Measurements from ENCODE around the gene PEPD. TPM values are rescaled to one million over a fixed set of nuclear protein-coding genes. Genes with fewer than 3 reads are reported as not detected.

The PEPD gene
- total RNA-seq, 2 donors from 2014 or later: 74.0 to 89.9 TPM

- H3K4me3 ChIP-seq: no peak overlapping the region
- intact Hi-C loops (cut with DNase I): no loop called here
- no peak for TF ChIP-seq CTCF (IDR thresholded peaks at IDR 0.05)
- TF ChIP-seq POLR2A (IDR thresholded peaks at IDR 0.05): no peak
- TF ChIP-seq POLR2AphosphoS5 (IDR thresholded peaks at IDR 0.05): no peak
- H3K4me1 ChIP-seq (replicated peaks): no peaks in the 10 kb centered on the region
- no peaks in the 10 kb centered on the region for H3K36me3 ChIP-seq
- H3K9me3 ChIP-seq: no peaks in the 10 kb centered on the region
- no peak overlapping the region for H3K27ac ChIP-seq
- no peak for DNase-seq (ENCODE audit: low spot score)
- WGBS: 88% methylated on average over 12 of the region's 12 CpGs
- H3K27me3 ChIP-seq (replicated peaks; ENCODE audit: insufficient read depth): no peaks in the 10 kb centered on the region
These were observed 172.0 kb downstream of the PEPD start for GRCh38 chr19:33349319-33350289.

- no peaks in the 10 kb centered on the region for H3K4me1 ChIP-seq (replicated peaks)
- no peaks in the 10 kb centered on the region for H3K27me3 ChIP-seq (replicated peaks; ENCODE audit: insufficient read depth)
- TF ChIP-seq CTCF (IDR thresholded peaks at IDR 0.05) (no peak), POLR2A (IDR thresholded peaks at IDR 0.05) (no peak), POLR2AphosphoS5 (IDR thresholded peaks at IDR 0.05) (no peak)
- WGBS: 54% methylated on average over 12 of the region's 12 CpGs
- intact Hi-C loops (cut with DNase I): no loop called here
- H3K4me3 ChIP-seq: no peak overlapping the region
- DNase-seq (ENCODE audit: low spot score): no peak
- H3K36me3 ChIP-seq: no peaks in the 10 kb centered on the region
- no peaks in the 10 kb centered on the region for H3K9me3 ChIP-seq
- no peak overlapping the region for H3K27ac ChIP-seq
These were observed 173.1 kb downstream of the PEPD start for GRCh38 chr19:33348301-33349010.

GRCh38 chr19:33347300-33347699, 174.3 kb downstream of the PEPD start:
- intact Hi-C loops (cut with DNase I): no loop called here
- Histone ChIP-seq H3K9me3 (no peaks in the 10 kb centered on the region), H3K4me3 (no peak overlapping the region), H3K27ac (no peak overlapping the region), H3K4me1 (replicated peaks) (no peaks in the 10 kb centered on the region), H3K27me3 (replicated peaks; ENCODE audit: insufficient read depth) (no peaks in the 10 kb centered on the region), H3K36me3 (no peaks in the 10 kb centered on the region)
- TF ChIP-seq CTCF (IDR thresholded peaks at IDR 0.05): no peak
- no peak for TF ChIP-seq POLR2AphosphoS5 (IDR thresholded peaks at IDR 0.05)
- no peak for TF ChIP-seq POLR2A (IDR thresholded peaks at IDR 0.05)
- 91% methylated on average over 10 of the region's 10 CpGs for WGBS
- DNase-seq (ENCODE audit: low spot score): no peak

GRCh38 chr19:33346665-33347064, 174.9 kb downstream of the PEPD start:
- intact Hi-C loops (cut with DNase I): no loop called here

More at GRCh38 chr19:33346665-33347064, 174.9 kb downstream of the PEPD start:
- no peak overlapping the region for H3K4me3 ChIP-seq
- no peak for TF ChIP-seq CTCF (IDR thresholded peaks at IDR 0.05)
- TF ChIP-seq POLR2A (IDR thresholded peaks at IDR 0.05): no peak
- H3K4me1 ChIP-seq (replicated peaks): no peaks in the 10 kb centered on the region
- no peak for DNase-seq (ENCODE audit: low spot score)
- H3K27me3 ChIP-seq (replicated peaks; ENCODE audit: insufficient read depth): no peaks in the 10 kb centered on the region
- no peaks in the 10 kb centered on the region for H3K36me3 ChIP-seq
- no peaks in the 10 kb centered on the region for H3K9me3 ChIP-seq
- no peak overlapping the region for H3K27ac ChIP-seq
